Left lung (tissue), 10 donors: ENCODE data around the gene AHSP. TPM values are rescaled to one million over a fixed set of nuclear protein-coding genes. Genes with fewer than 3 reads are reported as not detected.

Source experiments
- ATAC-seq: fragments of 200-7000 bp; cut with Tn5 transposase; one replicate; pipeline ENCODE4 v1.9.1; 2020; ENCODE audit warnings: moderate library complexity
- DNase-seq, 4 donors: peaks; one replicate each; pipeline ENCODE4 v3.0.0-alpha.2; 2013 to 2020
- H3K27ac ChIP-seq, 2 donors: fragments of 200-600 bp; sonication (generic) in 1 of 2; one replicate each; pipeline versions ENCODE4 v1.5.0 to v1.8.0; 2020 to 2021
- H3K27me3 ChIP-seq, 2 donors: fragments of 200-600 bp; sonication (generic) in 1 of 2; one replicate each; pipeline versions ENCODE4 v1.5.0 to v1.8.0; 2020 to 2021
- H3K36me3 ChIP-seq, 2 donors: fragments of 200-600 bp; sonication (generic) in 1 of 2; one replicate each; pipeline versions ENCODE4 v1.5.0 to v1.8.0; 2020 to 2021
- H3K4me1 ChIP-seq, 2 donors: fragments of 200-600 bp; one replicate each; pipeline ENCODE4 v1.8.0; 2021
- H3K4me3 ChIP-seq, 2 donors: fragments of 200-600 bp; sonication (generic) in 1 of 2; one replicate each; pipeline versions ENCODE4 v1.5.0 to v1.8.0; 2020 to 2021; ENCODE audit warnings: mild to moderate bottlenecking in 1 of 2
- H3K9me3 ChIP-seq, 2 donors: fragments of 200-600 bp; sonication (generic) in 1 of 2; one replicate each; pipeline versions ENCODE4 v1.5.0 to v1.8.0; 2020 to 2021
- CTCF ChIP-seq, 2 donors: fragments of 200-600 bp; sonication (generic) in 1 of 2; IDR thresholded peaks; one replicate each; pipeline versions ENCODE4 v1.5.0 to v1.8.0; 2021; ENCODE audit warnings: antibody characterized with exemption in 2 of 2
- intact Hi-C, 2 donors: fragments of 100-400 bp; cut with DNase I; formaldehyde crosslinking; loops; one replicate each; pipeline versions ENCODE4 v1.11.2 to v1.14.2; 2022
- polyA plus RNA-seq, 6 donors: library from polyadenylated mRNA; unstranded; fragments of 120-200 nt; gene quantifications; one replicate each; pipeline ENCODE4 v1.2.1, GENCODE V29; 2013; ENCODE audit not compliant: insufficient read length in 6 of 6
- total RNA-seq, 2 donors: library from RNA; stranded (reverse); fragmentation: NEBNext Ultra II Directional; extraction: Animal tissue kit (Norgen Biotek cat#: 25700); gene quantifications; one replicate each; pipeline ENCODE4 v1.2.1, GENCODE V29; 2021
- donor health status: DM: no; HTN: yes; CAD: no.
- donor health status: DM: no; HTN: no; CAD: no.

Gene AHSP
- total and polyA plus RNA-seq, 8 donors = 6.2 to 18.2 (median 11.9) TPM; not detected in 2

GRCh38 chr16:31529937-31530312, 2.2 kb downstream of the AHSP start:
- intact Hi-C loops = no loop called here
- no peak for TF ChIP-seq CTCF (IDR thresholded peaks at IDR 0.05)
- Histone ChIP-seq H3K27me3 (peaks cover 0 to 60% of the 10 kb centered on the region in 2 donors), H3K9me3 (no peaks in the 10 kb centered on the region), H3K27ac (no peak overlapping the region), H3K4me1 (peaks cover 4 to 7% of the 10 kb centered on the region in 2 donors), H3K36me3 (no peaks in the 10 kb centered on the region), H3K4me3 (peak overlapping the region; percentile 19 to 21)
- DNase-seq = no peak
- peak; percentile 66 for ATAC-seq

GRCh38 chr16:31530405-31530804, 2.7 kb downstream of the AHSP start:
- intact Hi-C loops = no loop called here
- TF ChIP-seq CTCF (IDR thresholded peaks at IDR 0.05) = no peak
- H3K4me3 ChIP-seq = no peak overlapping the region

GRCh38 chr16:31531096-31531495, 3.4 kb downstream of the AHSP start:
- Histone ChIP-seq H3K9me3 (no peaks in the 10 kb centered on the region), H3K4me3 (no peak overlapping the region), H3K4me1 (peaks cover 4 to 7% of the 10 kb centered on the region in 2 donors), H3K27ac (no peak overlapping the region), H3K27me3 (peaks cover 0 to 72% of the 10 kb centered on the region in 2 donors), H3K36me3 (no peaks in the 10 kb centered on the region)
- TF ChIP-seq CTCF (IDR thresholded peaks at IDR 0.05) = no peak
- intact Hi-C loops = no loop called here
- ATAC-seq (no peak), DNase-seq (no peak)

More at GRCh38 chr16:31530405-31530804, 2.7 kb downstream of the AHSP start:
- no peaks in the 10 kb centered on the region for H3K36me3 ChIP-seq
- DNase-seq (no peak), ATAC-seq (peak; percentile 21)
- H3K9me3 ChIP-seq = no peaks in the 10 kb centered on the region
- H3K27ac ChIP-seq = no peak overlapping the region
- H3K27me3 ChIP-seq = peaks cover 0 to 65% of the 10 kb centered on the region in 2 donors
- peaks cover 4 to 7% of the 10 kb centered on the region in 2 donors for H3K4me1 ChIP-seq

GRCh38 chr16:31532120-31532519, 4.4 kb downstream of the AHSP start:
- DNase-seq = no peak
- no peak overlapping the region for H3K4me3 ChIP-seq
- peaks cover 4 to 7% of the 10 kb centered on the region in 2 donors for H3K4me1 ChIP-seq
- no peak for TF ChIP-seq CTCF (IDR thresholded peaks at IDR 0.05)
- peaks cover 0 to 82% of the 10 kb centered on the region in 2 donors for H3K27me3 ChIP-seq
- no peak for ATAC-seq
- no peaks in the 10 kb centered on the region for H3K36me3 ChIP-seq
- H3K9me3 ChIP-seq = no peaks in the 10 kb centered on the region
- intact Hi-C loops = no loop called here
- H3K27ac ChIP-seq = no peak overlapping the region

- no peak for TF ChIP-seq CTCF (IDR thresholded peaks at IDR 0.05)
Measured at GRCh38 chr16:31532896-31533295, 5.2 kb downstream of the AHSP start.

More at GRCh38 chr16:31532896-31533295, 5.2 kb downstream of the AHSP start:
- H3K4me1 ChIP-seq = peaks cover 4 to 15% of the 10 kb centered on the region in 2 donors
- H3K36me3 ChIP-seq = no peaks in the 10 kb centered on the region
- peaks cover 4 to 83% of the 10 kb centered on the region in 2 donors for H3K27me3 ChIP-seq
- intact Hi-C loops = no loop called here
- H3K4me3 ChIP-seq = no peak overlapping the region
- H3K9me3 ChIP-seq = no peaks in the 10 kb centered on the region
- no peak overlapping the region for H3K27ac ChIP-seq
- DNase-seq = no peak
- no peak for ATAC-seq
